ENCODE results near the gene INPP5A. TPM values are rescaled to one million over a fixed set of nuclear protein-coding genes. Genes with fewer than 3 reads are reported as not detected.
"Not testable (repeated sequence)": the region's sequence is repeated elsewhere in the genome, so short reads cannot be mapped to it uniquely, and the experiment has no call there.

Gene INPP5A, protein sequence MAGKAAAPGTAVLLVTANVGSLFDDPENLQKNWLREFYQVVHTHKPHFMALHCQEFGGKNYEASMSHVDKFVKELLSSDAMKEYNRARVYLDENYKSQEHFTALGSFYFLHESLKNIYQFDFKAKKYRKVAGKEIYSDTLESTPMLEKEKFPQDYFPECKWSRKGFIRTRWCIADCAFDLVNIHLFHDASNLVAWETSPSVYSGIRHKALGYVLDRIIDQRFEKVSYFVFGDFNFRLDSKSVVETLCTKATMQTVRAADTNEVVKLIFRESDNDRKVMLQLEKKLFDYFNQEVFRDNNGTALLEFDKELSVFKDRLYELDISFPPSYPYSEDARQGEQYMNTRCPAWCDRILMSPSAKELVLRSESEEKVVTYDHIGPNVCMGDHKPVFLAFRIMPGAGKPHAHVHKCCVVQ
- polyA plus RNA-seq (2014; cell fraction: cytosol; rRNA removed): 23.6 and 25.3 TPM in 2 replicates
- 13.8 and 15.2 TPM in 2 replicates for polyA plus RNA-seq (2014; cell fraction: nucleus; rRNA removed)

DNA sequence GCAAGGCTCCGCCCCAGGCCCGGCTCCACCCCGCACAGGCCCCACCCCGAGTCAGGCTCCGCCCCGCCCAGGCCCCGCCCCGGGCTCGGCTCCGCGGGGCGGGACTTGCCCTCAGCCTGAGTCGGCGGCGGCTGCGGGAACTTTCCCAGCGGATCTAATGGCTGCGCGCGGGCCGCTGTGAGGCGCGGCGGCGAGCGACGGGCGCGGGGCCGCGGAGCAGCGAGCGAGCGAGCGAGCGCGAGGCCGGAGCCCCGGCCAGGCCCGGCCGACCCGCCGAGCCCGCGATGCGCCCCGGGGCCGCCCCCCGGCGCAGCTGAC, at the start of gene INPP5A:
Gene INPP5A (plus strand): TSS at position 104 of the 318 bp plus-strand sequence. CDS start 310 bp downstream, outside the sequence.
- no peak for DNase-seq (ENCODE audit: low spot score)

DNA sequence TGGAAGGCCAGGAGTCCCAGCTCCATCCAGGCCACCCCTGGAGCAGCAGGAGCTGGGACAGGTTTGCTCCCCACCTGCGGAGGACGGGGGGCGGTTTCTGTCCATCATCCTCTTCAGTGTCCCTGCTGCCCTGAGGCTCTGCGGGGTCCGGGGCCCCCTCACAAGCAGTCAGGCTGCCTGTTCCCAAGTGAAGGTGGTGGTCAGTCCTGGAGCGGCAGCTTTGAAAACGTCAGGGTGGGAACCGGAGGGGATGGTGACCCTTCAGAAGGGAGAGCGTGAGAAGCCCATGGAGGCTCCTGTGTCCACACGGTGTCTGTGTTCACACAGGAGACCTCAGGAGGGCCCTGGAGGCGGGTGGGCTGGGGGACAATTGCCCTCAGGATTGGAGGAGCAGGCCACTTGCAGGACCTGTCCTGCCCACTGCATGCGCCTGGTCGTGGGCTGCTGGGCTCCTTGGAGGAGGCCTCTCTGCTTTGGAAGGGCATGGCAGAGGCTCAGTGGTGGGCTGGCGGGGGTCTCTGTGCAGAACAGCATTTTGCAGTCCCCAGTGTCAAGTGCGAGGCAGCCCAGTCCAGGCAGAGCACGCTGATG, 49.3 kb upstream of the INPP5A start:
- DNase-seq (ENCODE audit: low spot score): no peak

GRCh38 chr10:132489053-132489703, 48.4 kb upstream of the INPP5A start:
- DNase-seq (ENCODE audit: low spot score): no peak

- no peak for DNase-seq (ENCODE audit: low spot score)
These were observed 47.7 kb upstream of the INPP5A start for GRCh38 chr10:132489704-132490534.

DNA sequence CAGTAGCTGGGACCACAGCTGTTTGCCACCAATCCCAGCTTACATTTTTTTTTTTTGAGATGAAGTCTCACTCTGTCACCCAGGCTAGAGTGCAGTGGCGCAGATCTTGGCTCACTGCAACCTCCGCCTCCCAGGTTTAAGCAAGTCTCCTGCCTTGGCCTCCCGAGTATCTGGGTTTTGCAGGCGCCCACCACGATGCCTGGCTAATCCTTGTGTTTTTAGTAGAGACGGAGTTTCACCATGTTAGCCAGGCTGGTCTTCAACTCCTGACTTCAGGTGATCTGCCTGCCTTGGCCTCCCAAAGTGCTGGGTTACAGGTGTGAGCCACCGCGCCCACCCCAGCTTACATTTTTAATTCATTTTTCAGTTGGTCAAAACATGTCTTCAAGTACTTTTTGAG, 46.1 kb upstream of the INPP5A start:
- DNase-seq (ENCODE audit: low spot score): not testable (repeated sequence)

DNA sequence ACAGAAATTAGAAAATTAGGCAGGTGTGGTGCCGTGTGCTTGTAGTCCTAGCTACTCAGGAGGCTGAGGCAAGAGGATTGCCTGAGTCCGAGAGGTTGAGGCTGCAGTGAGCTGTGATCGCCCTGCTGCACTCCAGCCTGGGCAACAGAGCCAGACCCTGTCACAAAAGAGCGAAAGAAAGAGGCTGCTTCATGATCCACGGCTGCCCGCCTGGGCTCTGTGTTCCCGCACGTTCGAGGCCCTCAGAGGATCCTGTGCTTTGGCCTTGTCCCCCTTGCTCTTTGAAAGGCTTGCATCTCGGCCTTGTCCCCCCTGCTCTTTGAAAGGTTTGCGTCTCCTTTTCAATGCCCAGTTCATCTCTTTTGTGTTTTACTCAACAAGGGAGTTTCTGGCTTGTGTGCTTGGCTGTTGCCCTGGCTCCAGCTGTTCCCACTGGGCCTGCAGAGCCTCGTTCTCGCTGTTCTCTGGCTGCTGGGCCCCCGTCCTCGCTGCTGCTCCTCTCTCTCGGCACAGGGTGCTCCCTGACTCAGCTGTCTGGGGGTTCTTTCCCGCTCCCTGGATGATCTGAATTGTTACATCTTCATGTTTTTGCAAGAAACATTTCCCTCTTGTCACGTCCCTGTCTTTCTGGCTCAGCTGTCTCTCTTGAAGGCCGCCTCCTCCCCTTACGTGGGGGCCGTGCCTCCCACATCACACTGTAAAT, 45.1 kb upstream of the INPP5A start:
- no peak for DNase-seq (ENCODE audit: low spot score)

DNA sequence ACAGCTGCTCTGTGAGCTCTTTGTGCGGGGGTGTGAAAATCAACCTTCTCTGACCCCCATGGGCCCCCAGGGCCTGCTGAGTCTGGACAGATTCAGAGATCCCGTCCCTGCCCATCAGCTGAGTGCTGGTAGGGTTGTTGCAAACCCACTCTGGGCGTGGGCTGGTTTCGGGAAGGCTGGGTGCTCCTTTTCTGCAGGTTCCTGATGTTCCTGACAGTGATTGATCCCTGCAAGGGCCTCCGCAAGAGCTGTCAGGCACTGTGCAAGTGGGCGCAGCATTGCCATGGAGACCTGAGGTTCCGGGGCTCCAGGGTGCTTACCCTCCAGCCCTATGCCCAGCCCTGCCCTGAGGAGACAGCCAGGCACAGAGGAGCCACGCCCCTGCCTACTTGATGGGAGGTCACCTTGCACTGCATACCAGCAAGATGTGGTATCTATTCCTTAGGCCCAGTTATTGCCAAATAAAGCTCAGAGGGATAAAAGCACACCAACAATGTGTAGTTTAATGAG, 44.3 kb upstream of the INPP5A start:
- DNase-seq (ENCODE audit: low spot score): no peak

DNA sequence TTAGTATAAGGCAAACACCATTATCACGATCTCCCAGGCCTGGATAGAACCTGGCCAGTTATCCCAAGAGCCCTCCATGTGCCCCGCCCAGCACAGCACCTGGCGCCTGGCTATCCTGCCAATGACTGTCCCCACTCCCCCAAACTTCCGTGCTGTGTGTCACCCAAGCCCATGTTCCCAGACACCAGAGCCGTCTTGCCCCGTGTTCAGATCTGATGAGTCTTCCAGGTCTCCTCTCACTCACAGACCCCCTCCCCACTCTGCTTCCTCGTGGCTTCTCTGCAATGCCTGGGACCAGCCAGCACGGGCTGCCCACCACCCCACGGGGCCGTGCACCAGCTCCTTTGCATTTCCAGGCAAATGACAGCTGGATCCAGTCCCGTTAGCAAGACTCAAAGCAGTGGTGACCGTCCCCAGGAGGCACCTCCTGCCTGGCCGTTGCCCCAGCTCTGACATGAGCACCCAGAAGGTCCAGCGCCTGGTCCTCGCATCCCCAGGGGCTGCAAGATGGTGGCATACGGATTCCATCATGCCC, 43.8 kb upstream of the INPP5A start:
- no peak for DNase-seq (ENCODE audit: low spot score)

GRCh38 chr10:132494866-132495630, 42.5 kb upstream of the INPP5A start:
- DNase-seq (ENCODE audit: low spot score): no peak

DNA sequence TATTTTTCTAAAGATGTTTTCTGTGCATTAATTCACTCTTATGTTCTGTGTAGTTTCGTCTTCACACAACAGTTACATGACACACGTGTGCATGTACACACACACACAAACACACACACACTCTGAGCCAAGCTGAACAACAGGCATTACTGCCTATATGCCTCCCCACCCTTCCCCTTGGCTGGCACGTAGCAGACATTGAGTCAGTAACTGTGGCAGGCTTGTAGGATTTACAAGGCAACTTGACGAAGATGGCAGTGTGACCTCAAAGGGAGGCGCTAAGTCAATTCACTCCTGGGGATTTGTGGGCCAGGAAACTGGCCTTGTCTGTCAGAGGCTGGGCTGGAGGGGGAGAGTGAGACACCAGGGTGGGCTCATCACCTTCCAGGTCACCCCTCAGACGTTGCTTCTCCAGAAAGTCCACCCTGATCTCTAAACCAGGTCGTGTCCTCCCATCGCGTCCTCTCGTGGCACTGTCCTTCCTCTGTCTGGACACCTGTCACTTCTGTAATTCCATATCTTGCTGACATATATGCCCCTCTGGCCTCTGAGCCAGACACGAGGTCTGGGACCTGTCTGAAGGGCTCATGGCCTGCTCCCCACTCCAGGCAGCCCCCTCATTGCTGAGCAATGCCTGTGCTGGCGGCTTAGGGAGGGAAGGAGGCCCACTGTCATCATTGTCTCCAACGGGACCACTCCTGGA, 41.1 kb upstream of the INPP5A start:
- no peak for DNase-seq (ENCODE audit: low spot score)

DNA sequence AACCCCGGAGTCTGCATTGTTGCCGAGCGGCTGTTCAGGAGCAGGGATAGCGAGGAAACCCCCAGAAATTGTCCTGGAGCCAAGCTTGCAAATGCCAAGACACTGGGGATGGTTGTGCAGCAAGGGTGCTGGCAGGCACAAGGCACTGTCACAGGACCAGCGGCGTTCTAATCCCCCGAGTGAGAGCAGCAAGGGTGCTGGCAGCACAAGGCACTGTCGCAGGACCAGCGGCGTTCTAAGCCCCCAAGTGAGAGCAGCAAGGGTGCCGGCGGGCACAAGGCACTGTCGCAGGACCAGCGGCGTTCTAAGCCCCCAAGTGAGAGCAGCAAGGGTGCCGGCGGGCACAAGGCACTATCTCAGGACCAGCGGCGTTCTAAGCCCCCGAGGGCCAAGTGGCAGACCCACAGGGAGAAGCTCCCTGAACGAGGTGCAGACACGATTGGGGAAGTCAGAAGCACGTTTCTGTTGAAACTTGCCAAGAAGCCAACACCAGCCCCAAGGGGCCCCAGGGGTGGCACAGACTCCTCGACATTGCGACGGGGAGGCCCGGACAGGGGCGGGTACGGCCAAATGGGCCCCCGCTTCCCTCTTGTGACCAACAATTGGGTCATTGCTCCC, 40.4 kb upstream of the INPP5A start:
- DNase-seq (ENCODE audit: low spot score): no peak

- no peak for DNase-seq (ENCODE audit: low spot score)
These were observed 39.6 kb upstream of the INPP5A start for GRCh38 chr10:132497861-132498561.

DNA sequence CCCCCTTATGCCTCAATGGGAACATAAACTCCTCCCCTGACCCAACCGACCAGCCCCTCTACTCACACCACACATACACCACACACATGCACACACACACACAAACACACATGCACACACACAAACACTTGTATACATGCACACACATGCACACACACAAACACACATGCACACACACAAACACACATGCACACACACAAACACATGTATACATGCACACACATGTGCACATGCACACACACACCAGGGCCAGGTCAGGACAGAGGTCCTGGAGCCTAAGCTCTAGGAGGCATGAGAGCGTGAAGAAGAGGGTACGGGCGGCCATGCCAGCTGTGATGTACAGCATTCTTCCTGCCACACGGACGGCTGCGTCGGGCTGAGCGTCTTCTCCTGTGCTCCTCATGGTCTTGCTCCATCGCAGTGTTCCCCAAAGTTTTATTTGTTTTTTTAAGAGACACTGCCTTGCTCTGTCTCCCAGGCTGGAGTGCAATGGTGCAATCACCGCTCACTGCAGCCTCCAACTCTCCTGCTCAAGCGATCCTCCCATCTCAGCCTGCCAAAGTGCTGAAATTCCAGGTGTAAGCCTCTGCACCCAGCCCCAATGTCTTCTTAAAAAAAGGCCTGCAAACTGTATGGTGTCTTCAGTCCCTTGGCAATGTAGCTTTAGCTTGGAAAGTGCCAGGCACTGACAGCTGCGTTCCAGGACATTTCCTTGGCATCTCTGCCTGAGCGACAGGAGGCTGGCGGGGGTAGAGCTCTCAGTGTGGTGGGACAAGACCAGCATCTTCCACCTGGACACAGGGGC, 38.8 kb upstream of the INPP5A start:
- DNase-seq (ENCODE audit: low spot score): no peak

DNA sequence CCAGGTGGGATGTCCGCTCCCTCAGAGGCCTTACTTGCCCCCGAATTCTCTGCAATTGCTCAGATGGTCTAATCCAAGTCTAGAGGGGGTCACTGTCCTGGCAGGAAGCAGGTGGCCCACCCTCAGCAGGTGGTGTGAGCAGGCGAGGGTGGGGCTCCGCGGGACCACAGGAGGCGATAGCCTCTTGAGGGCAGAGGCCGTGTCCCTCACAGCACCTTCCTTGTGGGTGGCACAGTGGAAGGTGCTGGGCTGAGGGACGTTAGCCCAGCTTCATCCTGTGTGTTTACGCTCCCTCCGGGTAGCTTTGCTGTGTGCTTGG, 38.3 kb upstream of the INPP5A start:
- no peak for DNase-seq (ENCODE audit: low spot score)

- no peak for DNase-seq (ENCODE audit: low spot score)
These were observed 36.7 kb upstream of the INPP5A start for GRCh38 chr10:132500781-132501415.

GRCh38 chr10:132502544-132503300, 34.9 kb upstream of the INPP5A start:
- DNase-seq (ENCODE audit: low spot score): no peak

Data from SK-N-DZ (cell line).